ENCODE measurements around the gene TAS2R46. TPM values are rescaled to one million over a fixed set of nuclear protein-coding genes. Genes with fewer than 3 reads are reported as not detected.

Gene TAS2R46
- total RNA-seq, 1 experiment from 2014 or later, result 3.1 TPM

DNA sequence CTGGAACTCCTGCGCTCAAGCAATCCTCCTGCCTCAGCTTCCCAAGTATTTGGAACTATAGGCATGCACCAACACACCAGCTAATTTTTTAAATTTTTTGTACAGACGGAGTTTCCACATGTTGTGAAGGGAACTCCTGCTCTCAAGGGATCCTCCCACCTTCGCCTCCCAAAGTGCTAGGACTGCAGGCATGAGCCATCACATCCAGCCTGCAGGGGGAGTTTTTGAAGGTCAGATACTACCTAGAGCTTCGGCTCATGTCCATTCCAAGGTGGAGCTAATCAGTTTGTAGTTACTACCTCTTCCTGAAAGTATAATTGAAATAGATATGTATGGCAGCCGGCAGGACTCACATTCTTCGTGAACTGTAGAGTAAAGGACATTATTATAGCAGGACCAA lies 36.0 kb downstream of the TAS2R46 start:
- Histone ChIP-seq H3K36me3 (ENCODE audit: insufficient read depth, low read length, poor library complexity, severe bottlenecking) (no peaks in the 10 kb centered on the region), H3K4me3 (ENCODE audit: low read depth, low read length, poor library complexity, severe bottlenecking) (no peak overlapping the region), H3K9me3 (ENCODE audit: low read depth, low read length, poor library complexity, severe bottlenecking) (no peaks in the 10 kb centered on the region), H3K27ac (ENCODE audit: low read depth, low read length, poor library complexity, severe bottlenecking) (no peak overlapping the region), H3K4me1 (ENCODE audit: insufficient read depth, low read length, poor library complexity, severe bottlenecking) (no peaks in the 10 kb centered on the region), H3K27me3 (replicated peaks; ENCODE audit: insufficient read depth, low read depth, low read length, poor library complexity) (no peaks in the 10 kb centered on the region)
- BruUV-seq (replicated peaks), result no TSS peak
- intact Hi-C loops (cut with micrococcal nuclease; ENCODE audit: unreplicated experiment), result no loop called here
- DNase-seq (ENCODE audit: low spot score), result no peak
- ChIA-PET POLR2A (ENCODE audit: low non-redundant PET) (no interaction called here), CTCF (no interaction called here)
- TF ChIP-seq EZH2 (IDR thresholded peaks at IDR 0.05; ENCODE audit: borderline replicate concordance, low read depth, low read length, poor library complexity, severe bottlenecking), result no peak
- TF ChIP-seq, protein P1, sequence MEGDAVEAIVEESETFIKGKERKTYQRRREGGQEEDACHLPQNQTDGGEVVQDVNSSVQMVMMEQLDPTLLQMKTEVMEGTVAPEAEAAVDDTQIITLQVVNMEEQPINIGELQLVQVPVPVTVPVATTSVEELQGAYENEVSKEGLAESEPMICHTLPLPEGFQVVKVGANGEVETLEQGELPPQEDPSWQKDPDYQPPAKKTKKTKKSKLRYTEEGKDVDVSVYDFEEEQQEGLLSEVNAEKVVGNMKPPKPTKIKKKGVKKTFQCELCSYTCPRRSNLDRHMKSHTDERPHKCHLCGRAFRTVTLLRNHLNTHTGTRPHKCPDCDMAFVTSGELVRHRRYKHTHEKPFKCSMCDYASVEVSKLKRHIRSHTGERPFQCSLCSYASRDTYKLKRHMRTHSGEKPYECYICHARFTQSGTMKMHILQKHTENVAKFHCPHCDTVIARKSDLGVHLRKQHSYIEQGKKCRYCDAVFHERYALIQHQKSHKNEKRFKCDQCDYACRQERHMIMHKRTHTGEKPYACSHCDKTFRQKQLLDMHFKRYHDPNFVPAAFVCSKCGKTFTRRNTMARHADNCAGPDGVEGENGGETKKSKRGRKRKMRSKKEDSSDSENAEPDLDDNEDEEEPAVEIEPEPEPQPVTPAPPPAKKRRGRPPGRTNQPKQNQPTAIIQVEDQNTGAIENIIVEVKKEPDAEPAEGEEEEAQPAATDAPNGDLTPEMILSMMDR (conservative IDR thresholded peaks at IDR 0.05; ENCODE audit: low read depth, low read length), result 0 out of 2 replicates have a peak, but pooled peaks have one; percentile 16

DNA sequence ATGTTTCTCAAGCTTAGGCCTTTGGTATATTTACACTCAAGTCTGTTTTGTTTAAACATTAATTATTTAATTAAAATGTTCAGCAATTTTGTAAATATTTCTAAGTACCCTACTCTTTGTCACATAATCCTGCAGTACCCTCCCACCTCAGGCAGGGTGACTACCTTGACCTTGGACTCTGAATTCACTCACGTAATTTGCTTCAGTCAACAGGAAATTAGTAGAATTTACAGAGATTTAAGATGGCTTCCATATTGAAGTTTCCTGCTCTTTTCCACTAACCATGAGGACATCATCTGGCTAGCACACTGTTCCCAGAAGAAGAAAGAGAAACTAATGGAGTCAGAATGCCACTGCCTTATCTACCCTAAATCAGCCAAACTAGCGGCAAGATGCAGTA lies 38.7 kb downstream of the TAS2R46 start:
- no peaks in the 10 kb centered on the region for H3K4me1 ChIP-seq (ENCODE audit: insufficient read depth, low read length, poor library complexity, severe bottlenecking)
- H3K9me3 ChIP-seq (ENCODE audit: low read depth, low read length, poor library complexity, severe bottlenecking), result no peaks in the 10 kb centered on the region
- CTCF ChIA-PET, result no interaction called here
- H3K27ac ChIP-seq (ENCODE audit: low read depth, low read length, poor library complexity, severe bottlenecking), result no peak overlapping the region
- no peaks in the 10 kb centered on the region for H3K36me3 ChIP-seq (ENCODE audit: insufficient read depth, low read length, poor library complexity, severe bottlenecking)
- intact Hi-C loops (cut with micrococcal nuclease; ENCODE audit: unreplicated experiment), result no loop called here
- no TSS peak for BruUV-seq (replicated peaks)
- H3K4me3 ChIP-seq (ENCODE audit: low read depth, low read length, poor library complexity, severe bottlenecking), result no peak overlapping the region
- H3K27me3 ChIP-seq (replicated peaks; ENCODE audit: insufficient read depth, low read depth, low read length, poor library complexity), result no peaks in the 10 kb centered on the region
- no peak for TF ChIP-seq EZH2 (IDR thresholded peaks at IDR 0.05; ENCODE audit: borderline replicate concordance, low read depth, low read length, poor library complexity, severe bottlenecking)
- TF ChIP-seq, protein P1 (conservative IDR thresholded peaks at IDR 0.05; ENCODE audit: low read depth, low read length), result no peak
- POLR2A ChIA-PET (ENCODE audit: low non-redundant PET), result no interaction called here
- no peak for DNase-seq (ENCODE audit: low spot score)

DNA sequence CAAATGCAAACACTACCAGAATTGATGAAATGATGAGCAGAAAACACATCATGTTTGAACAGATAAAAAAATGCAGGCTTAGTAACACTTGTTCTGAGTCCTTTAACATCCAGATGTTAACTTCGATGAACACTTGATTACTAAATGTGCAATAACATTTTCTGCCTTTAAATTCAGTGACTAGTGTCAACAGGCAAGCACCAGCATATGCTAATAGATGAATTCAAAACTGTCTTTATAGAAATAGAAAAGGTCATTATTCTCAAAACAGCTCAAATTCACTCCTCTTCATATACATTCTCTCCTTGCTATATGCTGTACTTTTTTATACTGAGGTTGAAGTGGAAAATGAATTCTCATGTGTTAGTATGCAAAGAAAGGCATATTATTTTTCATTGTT lies 39.6 kb downstream of the TAS2R46 start, which contains the start of gene TAS2R19:
TAS2R19 (minus strand) TSS at position 101 of the 400 bp plus-strand sequence; CDS start at position 52, 49 bp downstream.
- TF ChIP-seq, protein P1 (conservative IDR thresholded peaks at IDR 0.05; ENCODE audit: low read depth, low read length), result no peak
- no peak for TF ChIP-seq EZH2 (IDR thresholded peaks at IDR 0.05; ENCODE audit: borderline replicate concordance, low read depth, low read length, poor library complexity, severe bottlenecking)
- no peaks in the 10 kb centered on the region for H3K36me3 ChIP-seq (ENCODE audit: insufficient read depth, low read length, poor library complexity, severe bottlenecking)
- no peak within 1 kb of the TSS for H3K27ac ChIP-seq (ENCODE audit: low read depth, low read length, poor library complexity, severe bottlenecking)
- DNase-seq (ENCODE audit: low spot score), result no peak
- H3K9me3 ChIP-seq (ENCODE audit: low read depth, low read length, poor library complexity, severe bottlenecking), result no peaks in the 10 kb centered on the region
- intact Hi-C loops (cut with micrococcal nuclease; ENCODE audit: unreplicated experiment), result no loop called here
- ChIA-PET POLR2A (ENCODE audit: low non-redundant PET) (no interaction called here), CTCF (no interaction called here)
- no peaks in the 10 kb centered on the region for H3K27me3 ChIP-seq (replicated peaks; ENCODE audit: insufficient read depth, low read depth, low read length, poor library complexity)
- BruUV-seq (replicated peaks), result no TSS peak
- H3K4me1 ChIP-seq (ENCODE audit: insufficient read depth, low read length, poor library complexity, severe bottlenecking), result no peaks in the 10 kb centered on the region
- H3K4me3 ChIP-seq (ENCODE audit: low read depth, low read length, poor library complexity, severe bottlenecking), result no peak within 1 kb of the TSS
